ENCODE measurements around the gene PROM2.

GRCh38 chr2:95316466-95317122, 42.3 kb downstream of the PROM2 start:
- TF ChIP-seq EZH2phosphoT487 (conservative IDR thresholded peaks at IDR 0.05; ENCODE audit: low read length) = no peak
- TF ChIP-seq, protein P1, sequence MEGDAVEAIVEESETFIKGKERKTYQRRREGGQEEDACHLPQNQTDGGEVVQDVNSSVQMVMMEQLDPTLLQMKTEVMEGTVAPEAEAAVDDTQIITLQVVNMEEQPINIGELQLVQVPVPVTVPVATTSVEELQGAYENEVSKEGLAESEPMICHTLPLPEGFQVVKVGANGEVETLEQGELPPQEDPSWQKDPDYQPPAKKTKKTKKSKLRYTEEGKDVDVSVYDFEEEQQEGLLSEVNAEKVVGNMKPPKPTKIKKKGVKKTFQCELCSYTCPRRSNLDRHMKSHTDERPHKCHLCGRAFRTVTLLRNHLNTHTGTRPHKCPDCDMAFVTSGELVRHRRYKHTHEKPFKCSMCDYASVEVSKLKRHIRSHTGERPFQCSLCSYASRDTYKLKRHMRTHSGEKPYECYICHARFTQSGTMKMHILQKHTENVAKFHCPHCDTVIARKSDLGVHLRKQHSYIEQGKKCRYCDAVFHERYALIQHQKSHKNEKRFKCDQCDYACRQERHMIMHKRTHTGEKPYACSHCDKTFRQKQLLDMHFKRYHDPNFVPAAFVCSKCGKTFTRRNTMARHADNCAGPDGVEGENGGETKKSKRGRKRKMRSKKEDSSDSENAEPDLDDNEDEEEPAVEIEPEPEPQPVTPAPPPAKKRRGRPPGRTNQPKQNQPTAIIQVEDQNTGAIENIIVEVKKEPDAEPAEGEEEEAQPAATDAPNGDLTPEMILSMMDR (IDR thresholded peaks at IDR 0.05; ENCODE audit: insufficient read depth, low read length, poor library complexity, severe bottlenecking) = no peak

Data from SU-DHL-6 (cell line).